Effector memory CD4-positive, alpha-beta T cell (primary cell): ENCODE results near the gene GDPD4.

Experiments
- DNase-seq, 3 donors: peaks; one replicate each; pipeline ENCODE4 v3.0.0-alpha.2; 2020
- H3K27ac ChIP-seq: 2 replicates; pipeline ENCODE4 v1.7.0; 2013; ENCODE audit warnings: mild to moderate bottlenecking, low read length, moderate library complexity; ENCODE audit not compliant: insufficient read depth, poor library complexity, severe bottlenecking
- H3K27me3 ChIP-seq: replicated peaks from 2 replicates; pipeline ENCODE4 v1.7.0; 2013; ENCODE audit warnings: mild to moderate bottlenecking, low read length; ENCODE audit not compliant: insufficient read depth, control insufficient read depth, poor library complexity, severe bottlenecking
- H3K36me3 ChIP-seq: 2 replicates; pipeline ENCODE4 v1.7.0; 2013; ENCODE audit warnings: mild to moderate bottlenecking, low read length, moderate library complexity; ENCODE audit not compliant: control insufficient read depth, insufficient read depth
- H3K4me1 ChIP-seq: 2 replicates; pipeline ENCODE4 v1.7.0; 2013; ENCODE audit warnings: low read length, mild to moderate bottlenecking; ENCODE audit not compliant: control insufficient read depth, insufficient read depth, poor library complexity, severe bottlenecking
- H3K4me3 ChIP-seq: 2 replicates; pipeline ENCODE4 v1.7.0; 2013; ENCODE audit warnings: low read length, low read depth, mild to moderate bottlenecking; ENCODE audit not compliant: insufficient read depth, poor library complexity, severe bottlenecking
- H3K9me3 ChIP-seq: 2 replicates; pipeline ENCODE4 v1.7.0; 2013; ENCODE audit warnings: mild to moderate bottlenecking, low read length, moderate library complexity; ENCODE audit not compliant: control insufficient read depth

GDPD4 gene

GRCh38 chr11:77215106-77215505 lies 86.4 kb downstream of the GDPD4 start:
- Histone ChIP-seq H3K9me3 (no peaks in the 10 kb centered on the region), H3K36me3 (no peaks in the 10 kb centered on the region), H3K27ac (no peak overlapping the region), H3K27me3 (no peaks in the 10 kb centered on the region), H3K4me3 (no peak overlapping the region), H3K4me1 (no peaks in the 10 kb centered on the region)
- DNase-seq = no peak

DNA sequence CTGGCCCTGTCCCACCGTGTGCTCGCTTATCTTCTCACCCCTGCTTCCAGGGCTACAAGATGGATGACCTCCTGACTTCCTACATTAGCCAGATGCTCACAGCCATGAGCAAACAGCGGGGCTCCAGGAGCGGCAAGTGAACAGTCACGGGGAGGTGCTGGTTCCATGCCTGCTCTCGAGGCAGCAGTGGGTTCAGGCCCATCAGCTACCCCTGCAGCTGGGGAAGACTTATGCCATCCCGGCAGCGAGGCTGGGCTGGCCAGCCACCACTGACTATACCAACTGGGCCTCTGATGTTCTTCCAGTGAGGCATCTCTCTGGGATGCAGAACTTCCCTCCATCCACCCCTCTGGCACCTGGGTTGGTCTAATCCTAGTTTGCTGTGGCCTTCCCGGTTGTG lies 86.9 kb downstream of the GDPD4 start:
- Histone ChIP-seq H3K4me1 (no peaks in the 10 kb centered on the region), H3K9me3 (no peaks in the 10 kb centered on the region), H3K36me3 (no peaks in the 10 kb centered on the region), H3K27ac (no peak overlapping the region), H3K4me3 (no peak overlapping the region), H3K27me3 (no peaks in the 10 kb centered on the region)
- DNase-seq = no peak

DNA sequence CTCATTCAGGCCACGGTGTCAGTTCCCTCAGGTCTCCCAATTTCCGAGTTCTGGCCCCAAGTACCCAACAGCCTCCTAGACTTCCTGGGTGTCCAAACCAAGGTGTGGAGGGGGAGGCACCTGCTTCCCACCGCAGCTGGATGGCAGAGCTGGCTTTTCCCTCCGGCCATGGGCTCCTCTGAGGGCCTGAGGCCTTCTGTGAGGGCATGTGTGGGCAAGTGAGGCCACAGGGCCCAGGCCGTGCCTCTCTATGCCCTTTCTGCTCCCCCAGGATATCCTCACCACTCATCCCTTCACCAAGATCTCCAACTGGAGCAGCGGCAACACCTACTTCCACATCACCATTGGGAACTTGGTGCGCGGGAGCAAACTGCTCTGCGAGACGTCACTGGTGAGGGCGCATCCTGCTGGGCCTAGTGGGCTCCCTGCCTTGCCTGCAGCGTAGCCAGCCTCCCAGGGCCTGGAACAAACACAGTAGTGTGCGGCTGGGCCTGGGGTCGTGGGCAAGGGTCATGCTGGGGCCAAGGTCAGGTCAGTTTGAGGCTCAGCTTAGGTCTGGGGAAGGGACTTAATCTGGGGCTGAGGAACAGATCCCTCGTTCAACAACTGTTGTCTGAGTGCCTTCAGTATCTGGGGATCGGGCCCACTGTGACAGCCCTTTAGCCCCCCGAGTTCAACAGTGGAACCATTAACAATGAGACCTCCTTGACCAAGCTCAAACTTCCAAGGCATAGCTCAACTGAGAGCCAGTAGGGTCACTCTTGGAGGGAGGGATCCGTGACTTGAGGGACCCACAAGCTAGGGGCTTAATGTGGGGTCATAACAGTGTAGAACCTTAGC lies 87.7 kb downstream of the GDPD4 start:
- Histone ChIP-seq H3K36me3 (no peaks in the 10 kb centered on the region), H3K27ac (no peak overlapping the region), H3K9me3 (no peaks in the 10 kb centered on the region), H3K4me1 (no peaks in the 10 kb centered on the region), H3K27me3 (no peaks in the 10 kb centered on the region), H3K4me3 (no peak overlapping the region)
- DNase-seq = no peak

GRCh38 chr11:77213029-77213579 lies 88.4 kb downstream of the GDPD4 start:
- Histone ChIP-seq H3K4me3 (no peak overlapping the region), H3K36me3 (no peaks in the 10 kb centered on the region), H3K27ac (no peak overlapping the region), H3K27me3 (no peaks in the 10 kb centered on the region), H3K9me3 (no peaks in the 10 kb centered on the region), H3K4me1 (no peaks in the 10 kb centered on the region)
- no peak for DNase-seq

DNA sequence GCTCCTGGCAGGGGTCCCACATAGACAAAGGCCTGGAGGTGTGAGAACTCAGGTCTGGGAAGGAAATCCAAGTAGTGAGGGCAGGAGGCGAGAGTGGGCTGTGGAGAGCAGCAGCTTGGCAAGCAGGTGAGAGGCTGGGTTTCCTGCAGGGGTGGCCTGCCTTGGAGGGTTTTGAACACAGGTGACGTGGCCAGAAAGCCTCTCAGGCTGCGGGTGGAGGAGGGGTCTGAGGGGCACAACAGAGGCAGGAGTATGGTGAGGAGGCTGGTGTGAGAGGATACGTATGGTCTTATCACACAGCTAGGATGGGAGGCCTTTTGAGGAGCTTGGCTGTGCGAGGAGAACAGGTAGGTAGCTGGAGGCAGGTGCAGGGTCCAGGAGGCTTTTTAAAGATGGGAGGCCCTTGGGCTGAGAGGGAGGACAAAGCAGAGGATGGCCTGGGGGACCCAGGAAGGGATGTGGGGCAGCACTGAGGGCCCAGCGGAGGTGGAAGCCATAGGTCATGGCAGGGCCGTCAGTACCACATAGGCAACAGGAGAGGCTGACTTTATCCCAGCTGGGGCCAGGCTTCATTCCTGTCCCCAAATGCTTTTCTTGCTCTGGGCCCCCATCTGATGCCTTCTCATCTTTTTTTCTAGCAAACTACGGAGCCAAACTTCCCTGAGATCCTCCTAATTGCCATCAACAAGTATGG lies 89.0 kb downstream of the GDPD4 start:
- Histone ChIP-seq H3K36me3 (no peaks in the 10 kb centered on the region), H3K4me1 (no peaks in the 10 kb centered on the region), H3K4me3 (no peak overlapping the region), H3K27ac (no peak overlapping the region), H3K27me3 (no peaks in the 10 kb centered on the region), H3K9me3 (no peaks in the 10 kb centered on the region)
- no peak for DNase-seq

- Histone ChIP-seq H3K27me3 (no peaks in the 10 kb centered on the region), H3K9me3 (no peaks in the 10 kb centered on the region), H3K36me3 (no peaks in the 10 kb centered on the region), H3K27ac (no peak overlapping the region), H3K4me3 (no peak overlapping the region), H3K4me1 (no peaks in the 10 kb centered on the region)
- DNase-seq = no peak
Measured at GRCh38 chr11:77211594-77212251, 89.8 kb downstream of the GDPD4 start.

DNA sequence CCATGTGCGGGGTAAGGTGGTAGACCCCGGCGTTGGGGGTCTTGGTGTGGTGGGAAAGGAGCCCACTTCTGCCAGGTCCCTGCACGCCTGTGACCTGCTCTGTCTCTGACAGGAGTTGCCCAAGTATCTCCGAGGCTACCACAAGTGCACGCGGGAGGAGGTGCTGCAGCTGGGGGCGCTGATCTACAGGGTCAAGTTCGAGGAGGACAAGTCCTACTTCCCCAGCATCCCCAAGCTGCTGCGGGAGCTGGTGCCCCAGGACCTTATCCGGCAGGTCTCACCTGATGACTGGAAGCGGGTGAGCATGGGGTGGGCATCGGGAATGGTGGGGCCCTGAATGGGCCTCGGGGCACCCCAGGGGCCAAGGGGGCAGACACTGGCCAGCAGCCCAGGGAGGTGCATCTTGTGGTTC lies 90.4 kb downstream of the GDPD4 start:
- Histone ChIP-seq H3K27ac (no peak overlapping the region), H3K4me3 (no peak overlapping the region), H3K27me3 (no peaks in the 10 kb centered on the region), H3K4me1 (no peaks in the 10 kb centered on the region), H3K36me3 (no peaks in the 10 kb centered on the region), H3K9me3 (no peaks in the 10 kb centered on the region)
- DNase-seq = no peak

GRCh38 chr11:77209663-77210062 lies 91.8 kb downstream of the GDPD4 start:
- Histone ChIP-seq H3K27me3 (no peaks in the 10 kb centered on the region), H3K4me1 (no peaks in the 10 kb centered on the region), H3K36me3 (no peaks in the 10 kb centered on the region), H3K9me3 (no peaks in the 10 kb centered on the region), H3K4me3 (no peak overlapping the region), H3K27ac (no peak overlapping the region)
- DNase-seq = no peak

DNA sequence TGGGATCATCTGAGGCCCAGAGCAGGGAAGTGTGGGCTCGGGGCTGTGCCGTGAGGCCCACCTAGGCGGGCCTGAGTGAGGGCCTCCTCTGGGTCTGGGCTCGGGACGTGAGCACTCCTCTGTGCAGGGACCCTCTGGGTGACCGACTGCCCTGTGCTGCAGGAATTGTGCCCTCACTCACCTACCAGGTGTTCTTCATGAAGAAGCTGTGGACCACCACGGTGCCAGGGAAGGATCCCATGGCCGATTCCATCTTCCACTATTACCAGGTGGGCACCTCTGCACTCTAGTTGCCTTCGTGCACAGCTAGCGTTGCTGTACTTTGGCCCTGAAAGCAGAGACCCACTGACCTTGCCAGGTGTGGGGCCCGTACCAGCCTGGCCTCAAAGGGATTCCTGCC lies 93.0 kb downstream of the GDPD4 start:
- no peak for DNase-seq
- Histone ChIP-seq H3K27ac (no peak overlapping the region), H3K4me1 (no peaks in the 10 kb centered on the region), H3K9me3 (no peaks in the 10 kb centered on the region), H3K36me3 (no peaks in the 10 kb centered on the region), H3K27me3 (no peaks in the 10 kb centered on the region), H3K4me3 (no peak overlapping the region)
